ENCODE results near the gene UBL7.

UBL7 gene

DNA sequence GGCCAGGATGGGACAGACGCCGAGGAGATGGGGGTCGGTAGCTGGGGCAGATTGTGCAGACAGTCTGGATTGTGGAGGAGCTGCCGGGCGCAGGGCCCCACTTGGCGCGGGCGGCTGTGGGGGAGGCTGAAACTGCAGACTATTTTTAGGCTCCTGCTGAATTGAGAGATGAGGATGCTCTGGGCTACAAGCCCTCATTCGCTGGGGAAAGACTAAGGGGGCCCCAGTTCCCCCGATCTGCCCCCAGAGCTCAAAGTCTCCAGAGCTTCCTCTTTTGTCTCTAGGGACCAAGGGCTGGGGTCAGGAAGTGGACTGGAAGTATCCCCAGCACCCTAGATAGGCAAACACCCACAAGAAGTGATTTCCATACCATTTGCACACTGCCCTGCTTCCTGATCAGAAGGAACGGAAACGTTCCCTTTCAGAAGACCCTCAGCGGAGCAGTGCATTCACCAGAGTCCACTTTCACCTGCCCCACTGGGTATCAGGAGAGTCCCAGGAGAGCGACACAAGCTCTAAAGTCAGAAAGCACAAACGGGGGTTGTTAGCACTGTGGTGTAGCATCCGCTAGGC is 56.9 kb downstream of the UBL7 start:
- TF ChIP-seq CTCF (conservative IDR thresholded peaks at IDR 0.05; ENCODE audit: low read length) = no peak

GRCh38 chr15:74403588-74403919 is 57.4 kb downstream of the UBL7 start:
- no peak for DNase-seq (ENCODE audit: low read depth)
- no peak for TF ChIP-seq CTCF (conservative IDR thresholded peaks at IDR 0.05; ENCODE audit: low read length)
- H3K4me3 ChIP-seq (ENCODE audit: low read length) = no peak overlapping the region

More for the DNA sequence above, 56.9 kb downstream of the UBL7 start:
- no peak overlapping the region for H3K4me3 ChIP-seq (ENCODE audit: low read length)
- DNase-seq (ENCODE audit: low read depth) = no peak

- no peak for DNase-seq (ENCODE audit: low read depth)
- no peak for TF ChIP-seq CTCF (conservative IDR thresholded peaks at IDR 0.05; ENCODE audit: low read length)
- H3K4me3 ChIP-seq (ENCODE audit: low read length) = no peak overlapping the region
Observed at GRCh38 chr15:74402873-74403587, 57.9 kb downstream of the UBL7 start.

- no peak for TF ChIP-seq CTCF (conservative IDR thresholded peaks at IDR 0.05; ENCODE audit: low read length)
- H3K4me3 ChIP-seq (ENCODE audit: low read length) = no peak overlapping the region
- no peak for DNase-seq (ENCODE audit: low read depth)
Observed at GRCh38 chr15:74402337-74402841, 58.6 kb downstream of the UBL7 start.

- no peak for TF ChIP-seq CTCF (conservative IDR thresholded peaks at IDR 0.05; ENCODE audit: low read length)
- DNase-seq (ENCODE audit: low read depth) = no peak
- no peak overlapping the region for H3K4me3 ChIP-seq (ENCODE audit: low read length)
Observed at GRCh38 chr15:74400915-74401757, 59.8 kb downstream of the UBL7 start.

- no peak for TF ChIP-seq CTCF (conservative IDR thresholded peaks at IDR 0.05; ENCODE audit: low read length)
- H3K4me3 ChIP-seq (ENCODE audit: low read length) = no peak overlapping the region
- peak; percentile 40 for DNase-seq (ENCODE audit: low read depth)
Observed at GRCh38 chr15:74400313-74400860, 60.6 kb downstream of the UBL7 start.

Measured in AG10803 (cell line).